ENCODE results near the gene LRFN3.
A peak's percentile ranks its signal among the peaks of the same experiment; 100 is the strongest.

LRFN3 gene

DNA sequence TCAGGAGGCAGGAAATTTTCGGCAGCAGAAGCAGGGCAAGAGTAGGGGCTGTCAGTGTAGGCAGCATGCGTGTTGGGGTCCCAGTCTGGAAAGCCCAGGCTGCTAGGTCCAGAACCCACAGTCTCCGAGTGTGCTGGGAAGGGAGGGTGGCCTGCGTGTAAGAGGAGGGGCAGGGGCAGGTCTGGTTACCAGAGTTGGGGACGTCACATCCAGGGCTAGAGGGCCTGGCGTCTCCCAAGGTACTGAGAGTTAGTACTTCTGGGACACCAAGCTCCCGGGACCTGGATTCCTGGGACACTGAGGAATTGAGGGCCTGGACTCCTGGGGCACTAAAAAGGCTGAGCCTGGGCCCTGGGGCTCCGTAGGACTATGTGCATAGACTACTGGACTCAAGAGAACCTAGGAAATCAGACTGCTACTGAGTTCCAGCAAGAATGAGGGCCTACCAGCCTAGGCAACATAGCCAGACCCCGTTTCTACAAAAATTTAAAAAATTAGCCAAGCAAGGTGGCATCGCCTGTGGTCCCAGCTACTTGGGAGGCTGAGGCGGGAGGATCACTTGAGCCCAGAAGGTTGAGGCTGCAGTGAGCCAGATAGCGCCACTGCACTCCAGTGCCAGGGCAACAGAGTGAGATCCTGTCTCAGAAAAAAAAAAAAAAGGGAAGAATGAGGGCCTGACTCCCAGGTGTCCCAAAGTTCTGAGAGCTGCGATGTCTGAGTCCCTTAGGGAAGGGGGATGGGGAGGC, 38.3 kb upstream of the LRFN3 start:
- WGBS, 2 experiments, result 93 to 94% methylated on average over 13 of the region's 13 CpGs
- Histone ChIP-seq H3K4me3 (ENCODE audit: insufficient read depth, low read depth, low read length) (no peak overlapping the region), H3K36me3 (ENCODE audit: control insufficient read depth, insufficient read depth, low read length) (peaks cover 4% of the 10 kb centered on the region), H3K27ac (ENCODE audit: insufficient read depth, low read depth, low read length, poor library complexity, severe bottlenecking) (no peak overlapping the region), H3K27me3 (ENCODE audit: control insufficient read depth, insufficient read depth, low read length, poor library complexity, severe bottlenecking) (peaks cover 28% of the 10 kb centered on the region), H3K4me1 (ENCODE audit: control insufficient read depth, insufficient read depth, low read length) (peaks cover 4% of the 10 kb centered on the region), H3K9me3 (ENCODE audit: control insufficient read depth, low read length) (no peaks in the 10 kb centered on the region)

DNA sequence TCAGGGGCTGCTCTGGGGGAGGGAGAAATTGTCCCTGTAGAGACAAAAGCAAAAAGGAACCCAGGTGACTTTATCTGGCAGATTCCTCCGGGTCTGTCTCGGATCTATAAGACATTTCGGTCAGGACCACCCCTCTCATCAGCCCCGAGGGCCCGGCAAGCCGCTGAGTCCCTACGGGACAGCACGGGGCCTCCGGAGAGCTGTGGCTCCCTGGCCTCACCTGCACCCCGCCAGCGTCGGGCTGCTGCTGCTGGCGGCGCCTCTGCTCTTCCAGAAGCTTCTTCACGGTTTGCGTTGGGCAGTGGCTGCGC, 37.7 kb upstream of the LRFN3 start:
- H3K27me3 ChIP-seq (ENCODE audit: control insufficient read depth, insufficient read depth, low read length, poor library complexity, severe bottlenecking), result peaks cover 29% of the 10 kb centered on the region
- WGBS, 2 experiments, result 35 to 37% methylated on average over 17 of the region's 17 CpGs
- H3K36me3 ChIP-seq (ENCODE audit: control insufficient read depth, insufficient read depth, low read length), result peaks cover 4% of the 10 kb centered on the region
- no peak overlapping the region for H3K27ac ChIP-seq (ENCODE audit: insufficient read depth, low read depth, low read length, poor library complexity, severe bottlenecking)
- H3K4me1 ChIP-seq (ENCODE audit: control insufficient read depth, insufficient read depth, low read length), result peaks cover 4% of the 10 kb centered on the region
- peak overlapping the region; percentile 87 for H3K4me3 ChIP-seq (ENCODE audit: insufficient read depth, low read depth, low read length)
- no peaks in the 10 kb centered on the region for H3K9me3 ChIP-seq (ENCODE audit: control insufficient read depth, low read length)

DNA sequence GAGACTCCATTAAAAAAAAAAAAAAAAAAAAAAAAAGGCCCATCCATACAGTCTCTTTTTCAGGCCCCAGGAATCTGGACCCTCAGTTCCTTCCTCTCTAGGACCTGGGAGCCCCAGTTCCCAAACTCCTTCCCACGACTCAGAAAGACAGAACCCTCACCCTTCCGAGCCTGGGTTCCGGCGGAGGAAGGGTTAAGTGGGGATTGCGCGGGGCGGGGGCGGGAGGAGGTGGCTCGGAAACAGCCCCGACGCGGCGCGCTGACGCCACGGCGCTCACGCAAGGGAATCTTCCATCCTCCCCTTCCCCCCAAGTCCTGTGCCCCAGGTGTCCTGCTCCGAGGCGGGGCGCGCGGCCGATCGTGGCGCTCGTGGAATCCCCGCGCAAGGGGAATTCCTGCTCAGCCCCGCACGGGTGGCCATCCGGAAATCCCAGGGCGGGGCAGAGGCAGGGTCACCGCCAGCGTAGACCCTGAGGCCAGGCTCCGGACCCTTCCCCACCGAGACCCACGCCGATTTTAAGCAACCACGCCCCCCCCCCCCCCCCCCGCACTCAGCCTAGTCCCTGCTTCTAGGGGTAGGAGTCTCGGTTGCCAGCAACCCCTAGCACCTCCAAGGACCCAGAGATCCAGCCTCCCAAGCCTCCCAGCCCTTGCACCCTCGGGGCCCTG, 36.5 kb upstream of the LRFN3 start:
- Histone ChIP-seq H3K4me1 (ENCODE audit: control insufficient read depth, insufficient read depth, low read length) (peaks cover 4% of the 10 kb centered on the region), H3K4me3 (ENCODE audit: insufficient read depth, low read depth, low read length) (peak overlapping the region; percentile 87), H3K27ac (ENCODE audit: insufficient read depth, low read depth, low read length, poor library complexity, severe bottlenecking) (no peak overlapping the region), H3K9me3 (ENCODE audit: control insufficient read depth, low read length) (no peaks in the 10 kb centered on the region), H3K36me3 (ENCODE audit: control insufficient read depth, insufficient read depth, low read length) (peaks cover 4% of the 10 kb centered on the region), H3K27me3 (ENCODE audit: control insufficient read depth, insufficient read depth, low read length, poor library complexity, severe bottlenecking) (peaks cover 29% of the 10 kb centered on the region)
- 0% methylated on average over 40 to 42 of the region's 43 CpGs for WGBS, 2 experiments

DNA sequence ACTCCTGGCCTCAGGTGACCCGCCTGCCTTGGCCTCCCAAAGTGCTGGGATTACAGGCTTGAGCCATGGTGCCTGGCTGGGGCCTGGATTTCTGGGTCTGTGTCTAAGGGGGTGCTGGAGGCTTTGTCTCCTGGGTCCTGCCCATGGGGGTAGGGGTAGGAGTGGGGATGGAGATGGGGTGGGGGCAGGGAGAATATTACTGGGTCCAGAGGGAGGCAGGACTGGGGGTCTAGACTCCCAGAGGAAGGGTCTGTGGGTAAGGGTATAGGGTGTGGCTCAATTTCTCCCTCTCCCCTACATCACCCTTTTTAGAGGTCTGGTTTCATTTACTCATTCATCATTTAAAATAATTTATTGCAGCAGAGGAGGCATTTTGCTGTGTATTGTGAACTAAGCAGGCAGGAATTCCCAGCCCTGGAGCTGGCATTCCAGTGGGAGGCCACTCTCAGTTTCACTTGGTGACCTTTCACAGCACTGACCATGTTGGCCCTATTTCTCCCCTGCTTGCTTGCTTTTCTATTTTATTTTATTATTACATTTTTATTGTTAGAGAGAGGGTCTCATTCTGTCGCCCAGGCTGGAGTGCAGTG, 35.0 kb upstream of the LRFN3 start:
- H3K4me3 ChIP-seq (ENCODE audit: insufficient read depth, low read depth, low read length), result peak overlapping the region; percentile 87
- 78 to 79% methylated on average over 2 of the region's 2 CpGs for WGBS, 2 experiments
- no peaks in the 10 kb centered on the region for H3K9me3 ChIP-seq (ENCODE audit: control insufficient read depth, low read length)
- no peak overlapping the region for H3K27ac ChIP-seq (ENCODE audit: insufficient read depth, low read depth, low read length, poor library complexity, severe bottlenecking)
- H3K4me1 ChIP-seq (ENCODE audit: control insufficient read depth, insufficient read depth, low read length), result peaks cover 4% of the 10 kb centered on the region
- peaks cover 4% of the 10 kb centered on the region for H3K36me3 ChIP-seq (ENCODE audit: control insufficient read depth, insufficient read depth, low read length)
- H3K27me3 ChIP-seq (ENCODE audit: control insufficient read depth, insufficient read depth, low read length, poor library complexity, severe bottlenecking), result peaks cover 29% of the 10 kb centered on the region

DNA sequence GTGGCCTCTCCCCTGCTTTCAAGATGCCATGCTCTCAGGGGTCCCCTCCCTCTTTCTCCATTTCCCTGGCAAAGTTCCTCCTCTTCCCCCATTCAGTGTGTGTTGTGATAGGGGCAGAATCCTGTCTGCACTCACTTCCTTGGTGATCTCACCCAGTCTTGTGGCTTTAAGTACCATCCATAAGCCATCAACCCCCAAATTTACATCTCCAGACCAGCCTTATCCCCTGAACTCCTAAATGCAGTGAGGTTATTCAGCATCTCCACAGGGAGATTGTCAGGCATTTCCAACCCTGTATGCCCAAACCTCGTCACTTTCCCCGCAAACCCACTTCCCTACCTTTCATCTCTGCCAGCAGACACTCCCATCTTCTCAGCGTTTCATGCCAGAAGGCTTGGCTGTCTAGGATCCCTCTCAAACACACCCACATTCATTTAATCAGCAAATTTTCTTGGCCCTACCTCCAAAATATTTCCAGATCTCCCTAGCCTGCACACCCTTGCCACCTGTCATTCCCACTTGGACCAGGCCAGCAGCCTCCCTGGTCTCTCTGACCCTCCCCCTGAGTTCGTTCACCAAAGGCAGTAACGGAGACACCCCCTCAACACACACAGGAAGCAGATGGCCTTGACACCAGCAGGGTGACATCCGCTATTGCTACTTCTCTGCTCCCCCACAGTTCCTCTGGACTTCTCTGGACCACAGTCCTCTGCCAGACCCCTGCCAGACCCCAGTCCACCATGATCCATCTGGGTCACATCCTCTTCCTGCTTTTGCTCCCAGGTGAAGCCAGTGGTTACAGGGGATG, 34.1 kb upstream of the LRFN3 start, which contains the start of gene HCST:
TSS of gene HCST (plus strand) at position 676 of the 808 bp plus-strand sequence. CDS start at position 741, 65 bp downstream.
- Histone ChIP-seq H3K27me3 (ENCODE audit: control insufficient read depth, insufficient read depth, low read length, poor library complexity, severe bottlenecking) (peaks cover 29% of the 10 kb centered on the region), H3K9me3 (ENCODE audit: control insufficient read depth, low read length) (no peaks in the 10 kb centered on the region), H3K4me3 (ENCODE audit: insufficient read depth, low read depth, low read length) (peak within 1 kb of the TSS; percentile 29), H3K4me1 (ENCODE audit: control insufficient read depth, insufficient read depth, low read length) (peaks cover 4% of the 10 kb centered on the region), H3K27ac (ENCODE audit: insufficient read depth, low read depth, low read length, poor library complexity, severe bottlenecking) (no peak within 1 kb of the TSS), H3K36me3 (ENCODE audit: control insufficient read depth, insufficient read depth, low read length) (peaks cover 4% of the 10 kb centered on the region)
- 61 to 62% methylated on average over 6 of the region's 6 CpGs for WGBS, 2 experiments

DNA sequence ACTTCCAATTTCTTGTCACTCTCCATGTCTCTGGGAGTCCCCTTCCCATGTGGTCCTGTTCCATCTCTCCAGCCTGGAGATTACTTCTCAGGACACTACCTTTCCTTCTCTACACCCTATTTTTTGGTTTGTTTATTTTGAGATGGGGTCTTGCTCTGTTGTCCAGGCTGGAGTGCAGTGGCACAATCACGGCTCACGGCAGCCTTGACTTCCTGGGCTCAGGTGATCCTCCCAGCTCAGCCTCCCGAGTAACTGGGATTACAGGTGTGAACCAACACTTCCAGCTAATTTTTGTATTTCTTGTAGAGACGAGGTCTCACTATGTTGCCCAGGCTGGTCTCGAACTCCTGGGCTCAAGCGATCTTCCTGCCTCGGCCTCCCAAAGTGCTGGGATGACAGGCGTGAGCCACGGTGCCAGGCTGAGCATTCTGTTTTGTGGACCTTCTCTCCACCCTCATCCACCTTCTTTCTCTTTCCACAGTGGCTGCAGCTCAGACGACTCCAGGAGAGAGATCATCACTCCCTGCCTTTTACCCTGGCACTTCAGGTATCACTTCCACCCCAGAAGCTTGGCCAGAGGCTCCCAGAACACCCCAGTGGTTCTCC, 33.2 kb upstream of the LRFN3 start:
- peaks cover 4% of the 10 kb centered on the region for H3K4me1 ChIP-seq (ENCODE audit: control insufficient read depth, insufficient read depth, low read length)
- peak overlapping the region; percentile 29 for H3K4me3 ChIP-seq (ENCODE audit: insufficient read depth, low read depth, low read length)
- no peaks in the 10 kb centered on the region for H3K9me3 ChIP-seq (ENCODE audit: control insufficient read depth, low read length)
- 83 to 85% methylated on average over 10 of the region's 10 CpGs for WGBS, 2 experiments
- H3K36me3 ChIP-seq (ENCODE audit: control insufficient read depth, insufficient read depth, low read length), result no peaks in the 10 kb centered on the region
- peaks cover 29% of the 10 kb centered on the region for H3K27me3 ChIP-seq (ENCODE audit: control insufficient read depth, insufficient read depth, low read length, poor library complexity, severe bottlenecking)
- H3K27ac ChIP-seq (ENCODE audit: insufficient read depth, low read depth, low read length, poor library complexity, severe bottlenecking), result no peak overlapping the region

DNA sequence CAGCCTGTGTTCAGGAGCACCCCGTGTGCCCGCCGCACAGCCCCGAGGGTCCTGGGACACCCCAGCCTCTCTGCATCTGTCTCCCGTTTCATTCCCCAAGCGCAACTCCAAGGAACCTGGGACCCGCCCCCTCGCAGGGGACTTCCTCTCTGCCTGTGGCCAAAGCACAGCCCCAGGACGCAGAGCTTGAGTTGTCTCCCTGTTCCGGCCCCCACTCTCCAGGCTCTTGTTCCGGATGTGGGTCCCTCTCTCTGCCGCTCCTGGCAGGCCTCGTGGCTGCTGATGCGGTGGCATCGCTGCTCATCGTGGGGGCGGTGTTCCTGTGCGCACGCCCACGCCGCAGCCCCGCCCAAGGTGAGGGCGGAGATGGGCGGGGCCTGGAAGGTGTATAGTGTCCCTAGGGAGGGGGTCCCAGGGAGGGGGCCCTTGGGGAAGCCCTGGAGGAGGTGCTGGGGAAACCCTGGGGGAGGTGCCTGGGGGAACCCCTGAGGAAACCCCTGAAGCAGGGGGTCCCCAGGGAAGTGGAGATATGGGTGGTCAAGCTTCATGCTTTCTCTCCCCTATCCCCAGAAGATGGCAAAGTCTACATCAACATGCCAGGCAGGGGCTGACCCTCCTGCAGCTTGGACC, 32.5 kb upstream of the LRFN3 start:
- Histone ChIP-seq H3K27ac (ENCODE audit: insufficient read depth, low read depth, low read length, poor library complexity, severe bottlenecking) (no peak overlapping the region), H3K4me3 (ENCODE audit: insufficient read depth, low read depth, low read length) (peak overlapping the region; percentile 29), H3K4me1 (ENCODE audit: control insufficient read depth, insufficient read depth, low read length) (peaks cover 3% of the 10 kb centered on the region), H3K36me3 (ENCODE audit: control insufficient read depth, insufficient read depth, low read length) (no peaks in the 10 kb centered on the region), H3K27me3 (ENCODE audit: control insufficient read depth, insufficient read depth, low read length, poor library complexity, severe bottlenecking) (peaks cover 25% of the 10 kb centered on the region), H3K9me3 (ENCODE audit: control insufficient read depth, low read length) (no peaks in the 10 kb centered on the region)
- 2 to 3% methylated on average over 24 of the region's 24 CpGs for WGBS, 2 experiments

DNA sequence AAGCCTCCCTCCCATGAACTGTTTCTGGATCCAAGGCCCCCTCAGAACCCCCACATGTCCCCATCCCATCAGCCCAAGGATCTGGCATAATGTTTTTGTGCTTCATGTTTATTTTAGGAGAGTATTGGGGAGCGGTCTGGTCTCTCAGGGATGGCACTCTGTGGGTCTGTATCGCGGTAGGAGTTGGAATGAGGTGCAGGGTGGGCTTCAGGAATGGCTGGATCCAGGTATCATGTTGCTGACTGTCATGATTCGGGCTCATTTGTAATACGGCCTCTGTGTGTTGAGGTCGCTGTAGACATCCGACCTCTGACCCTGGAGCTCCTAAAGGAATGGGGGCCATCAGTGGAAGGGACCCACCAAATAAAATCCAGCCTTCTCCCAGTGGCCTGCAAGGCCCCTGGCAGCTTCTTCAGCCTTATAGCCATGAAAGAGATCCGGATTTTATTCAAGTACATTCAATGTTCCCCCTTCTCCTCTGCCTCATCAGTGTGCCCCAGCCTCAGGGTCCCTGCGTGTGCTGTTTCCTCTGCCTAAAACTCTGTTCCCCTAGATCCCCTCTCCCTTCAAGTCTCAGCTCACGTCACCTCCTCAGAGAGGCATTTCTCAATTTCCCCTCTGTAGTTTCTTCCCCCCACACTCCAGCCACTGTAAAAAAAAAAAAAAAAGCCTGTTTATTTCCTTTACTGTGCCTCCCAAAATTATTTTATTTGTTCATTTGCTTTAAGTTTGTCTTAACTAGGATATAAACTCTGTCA, 31.7 kb upstream of the LRFN3 start:
- Histone ChIP-seq H3K4me3 (ENCODE audit: insufficient read depth, low read depth, low read length) (no peak overlapping the region), H3K9me3 (ENCODE audit: control insufficient read depth, low read length) (no peaks in the 10 kb centered on the region), H3K27ac (ENCODE audit: insufficient read depth, low read depth, low read length, poor library complexity, severe bottlenecking) (no peak overlapping the region), H3K27me3 (ENCODE audit: control insufficient read depth, insufficient read depth, low read length, poor library complexity, severe bottlenecking) (peaks cover 21% of the 10 kb centered on the region), H3K36me3 (ENCODE audit: control insufficient read depth, insufficient read depth, low read length) (no peaks in the 10 kb centered on the region), H3K4me1 (ENCODE audit: control insufficient read depth, insufficient read depth, low read length) (no peaks in the 10 kb centered on the region)
- WGBS, 2 experiments, result 91% methylated on average over 10 of the region's 10 CpGs

DNA sequence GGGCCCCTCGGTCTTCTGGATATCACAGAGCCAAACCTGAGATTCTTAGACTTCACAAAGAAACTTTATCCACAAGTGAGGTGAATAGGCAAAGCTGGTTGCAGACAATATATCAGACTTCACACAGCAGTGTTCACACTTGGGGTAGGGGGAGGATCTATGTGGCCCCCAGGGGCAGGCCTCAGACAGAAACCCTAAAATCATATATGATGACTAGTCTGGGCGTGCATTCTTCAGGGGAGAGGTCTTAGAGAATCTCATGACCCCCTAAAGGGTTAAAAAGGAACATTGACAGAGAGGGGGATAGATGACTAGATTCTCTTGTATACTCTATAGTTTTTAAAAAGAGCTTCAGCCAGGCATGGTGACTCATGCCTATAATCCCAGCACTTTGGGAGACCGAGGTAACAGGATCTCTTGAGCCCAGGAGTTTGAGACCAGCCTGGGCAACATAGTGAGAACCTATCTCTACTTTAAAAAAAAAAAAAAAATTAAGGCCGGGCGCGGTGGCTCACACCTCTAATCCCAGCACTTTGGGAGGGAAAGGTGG, 30.9 kb upstream of the LRFN3 start:
- Histone ChIP-seq H3K27me3 (ENCODE audit: control insufficient read depth, insufficient read depth, low read length, poor library complexity, severe bottlenecking) (peaks cover 21% of the 10 kb centered on the region), H3K27ac (ENCODE audit: insufficient read depth, low read depth, low read length, poor library complexity, severe bottlenecking) (no peak overlapping the region), H3K9me3 (ENCODE audit: control insufficient read depth, low read length) (no peaks in the 10 kb centered on the region), H3K36me3 (ENCODE audit: control insufficient read depth, insufficient read depth, low read length) (no peaks in the 10 kb centered on the region), H3K4me1 (ENCODE audit: control insufficient read depth, insufficient read depth, low read length) (no peaks in the 10 kb centered on the region), H3K4me3 (ENCODE audit: insufficient read depth, low read depth, low read length) (no peak overlapping the region)
- WGBS, 2 experiments, result 79 to 80% methylated on average over 6 of the region's 6 CpGs
